Fibroblast of villous mesenchyme (primary cell): ENCODE measurements around the gene ARHGEF17. TPM values are rescaled to one million over a fixed set of nuclear protein-coding genes. Genes with fewer than 3 reads are reported as not detected.

Source experiments
- DNase-seq: peaks from one replicate; pipeline ENCODE4 v3.0.0-alpha.2; 2010; ENCODE audit warnings: low read depth
- H3K4me3 ChIP-seq: 2 replicates; pipeline ENCODE4 v1.5.1; 2011; ENCODE audit warnings: low read depth, mild to moderate bottlenecking, low read length
- total RNA-seq: library from RNA; depleted of rRNA; stranded (reverse); fragments of >200 nt; gene quantifications from 2 replicates; pipeline ENCODE4 v1.2.3, GENCODE V29; 2012
- TF ChIP-seq, protein P1 (sequence below): IDR thresholded peaks from 2 replicates; pipeline ENCODE4 v1.5.1; 2012; ENCODE audit warnings: low read depth, mild to moderate bottlenecking, low read length; ENCODE audit not compliant: insufficient read depth

The ARHGEF17 gene
- total RNA-seq, 1 donor = 71.2 TPM

DNA sequence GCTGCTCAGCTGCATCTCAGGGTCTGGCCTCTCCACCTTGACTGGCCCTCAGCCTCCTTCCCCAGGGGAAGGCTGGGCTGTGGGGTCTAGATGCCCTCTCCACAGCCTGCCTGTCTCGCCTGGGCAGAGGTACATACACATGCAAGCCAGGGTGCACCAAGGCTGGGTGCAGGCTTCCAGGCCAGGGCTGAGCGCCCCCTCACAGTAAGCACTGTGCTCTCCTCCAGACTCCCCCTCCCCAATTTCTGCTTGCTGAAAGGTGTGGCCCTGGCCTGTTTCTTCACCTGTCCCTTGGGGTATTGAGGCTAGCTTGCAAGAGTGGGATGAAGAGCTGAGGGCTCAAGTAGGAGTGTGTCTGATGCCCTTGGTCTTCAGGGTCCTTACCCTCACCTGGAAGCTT, 90.6 kb downstream of the ARHGEF17 start:
- no peak overlapping the region for H3K4me3 ChIP-seq
- TF ChIP-seq, protein P1, sequence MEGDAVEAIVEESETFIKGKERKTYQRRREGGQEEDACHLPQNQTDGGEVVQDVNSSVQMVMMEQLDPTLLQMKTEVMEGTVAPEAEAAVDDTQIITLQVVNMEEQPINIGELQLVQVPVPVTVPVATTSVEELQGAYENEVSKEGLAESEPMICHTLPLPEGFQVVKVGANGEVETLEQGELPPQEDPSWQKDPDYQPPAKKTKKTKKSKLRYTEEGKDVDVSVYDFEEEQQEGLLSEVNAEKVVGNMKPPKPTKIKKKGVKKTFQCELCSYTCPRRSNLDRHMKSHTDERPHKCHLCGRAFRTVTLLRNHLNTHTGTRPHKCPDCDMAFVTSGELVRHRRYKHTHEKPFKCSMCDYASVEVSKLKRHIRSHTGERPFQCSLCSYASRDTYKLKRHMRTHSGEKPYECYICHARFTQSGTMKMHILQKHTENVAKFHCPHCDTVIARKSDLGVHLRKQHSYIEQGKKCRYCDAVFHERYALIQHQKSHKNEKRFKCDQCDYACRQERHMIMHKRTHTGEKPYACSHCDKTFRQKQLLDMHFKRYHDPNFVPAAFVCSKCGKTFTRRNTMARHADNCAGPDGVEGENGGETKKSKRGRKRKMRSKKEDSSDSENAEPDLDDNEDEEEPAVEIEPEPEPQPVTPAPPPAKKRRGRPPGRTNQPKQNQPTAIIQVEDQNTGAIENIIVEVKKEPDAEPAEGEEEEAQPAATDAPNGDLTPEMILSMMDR = no peak
- DNase-seq = no peak

DNA sequence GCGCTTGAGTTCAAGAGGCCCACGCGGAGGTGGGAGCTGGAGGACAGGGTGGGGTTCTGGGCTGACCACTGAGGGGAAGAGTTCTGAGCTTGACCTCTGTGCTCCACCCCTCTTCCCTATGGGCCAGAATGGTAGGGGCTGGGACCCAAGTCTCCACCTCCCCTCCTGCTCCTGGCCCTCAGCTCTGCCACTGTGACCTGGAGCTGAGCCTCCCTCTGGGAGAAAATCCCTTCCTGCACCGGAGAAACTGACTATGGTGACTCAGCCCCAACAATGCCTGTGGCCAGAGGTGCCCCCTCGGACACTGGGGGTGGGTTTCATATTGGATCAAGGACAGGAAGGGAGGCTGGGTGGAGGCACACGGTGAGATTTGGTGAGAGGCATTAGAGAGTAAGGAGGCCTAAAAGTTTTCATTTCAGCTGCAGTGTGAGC, 91.1 kb downstream of the ARHGEF17 start:
- TF ChIP-seq, protein P1 = no peak
- no peak for DNase-seq
- no peak overlapping the region for H3K4me3 ChIP-seq

DNA sequence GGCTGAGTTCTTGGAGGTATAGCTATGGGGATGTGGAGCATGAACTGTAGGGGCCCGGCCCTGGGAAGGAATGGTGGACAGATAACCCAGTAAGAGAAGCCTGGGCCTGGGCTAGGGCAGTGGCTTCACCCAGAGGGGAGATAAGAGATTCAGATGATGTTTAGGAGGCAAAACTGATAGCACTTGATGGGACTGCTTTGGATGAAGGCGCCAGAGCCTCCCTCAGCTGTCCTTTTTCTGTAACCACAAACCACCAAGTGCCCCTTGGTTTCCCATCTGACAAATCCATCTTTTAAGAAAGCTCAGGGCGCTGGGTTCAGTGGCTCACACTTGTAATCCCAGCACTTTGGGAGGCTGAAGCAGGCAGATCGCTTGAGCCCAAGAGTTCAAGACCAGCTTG, 91.6 kb downstream of the ARHGEF17 start:
- DNase-seq = no peak
- TF ChIP-seq, protein P1 = no peak
- no peak overlapping the region for H3K4me3 ChIP-seq

DNA sequence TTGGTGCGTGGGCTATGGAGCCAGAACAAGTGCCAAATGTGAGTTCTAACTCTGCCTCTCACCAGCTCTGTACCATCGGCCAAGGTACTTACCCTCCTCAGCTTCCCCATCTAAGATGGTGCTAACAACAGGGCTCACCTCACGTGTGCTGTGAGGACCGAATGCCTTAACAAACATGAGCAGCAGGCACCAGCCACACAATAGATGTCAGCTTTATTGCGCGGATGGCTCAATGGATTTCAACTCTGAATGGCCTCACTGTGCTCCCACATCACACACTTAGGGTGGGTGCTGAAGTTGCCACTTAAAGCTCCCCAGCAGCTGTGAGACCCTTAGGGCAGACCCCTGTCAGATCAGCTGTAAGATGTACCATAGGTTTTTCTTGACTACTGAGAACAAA, 92.2 kb downstream of the ARHGEF17 start:
- TF ChIP-seq, protein P1 = no peak
- H3K4me3 ChIP-seq = no peak overlapping the region
- DNase-seq = no peak

DNA sequence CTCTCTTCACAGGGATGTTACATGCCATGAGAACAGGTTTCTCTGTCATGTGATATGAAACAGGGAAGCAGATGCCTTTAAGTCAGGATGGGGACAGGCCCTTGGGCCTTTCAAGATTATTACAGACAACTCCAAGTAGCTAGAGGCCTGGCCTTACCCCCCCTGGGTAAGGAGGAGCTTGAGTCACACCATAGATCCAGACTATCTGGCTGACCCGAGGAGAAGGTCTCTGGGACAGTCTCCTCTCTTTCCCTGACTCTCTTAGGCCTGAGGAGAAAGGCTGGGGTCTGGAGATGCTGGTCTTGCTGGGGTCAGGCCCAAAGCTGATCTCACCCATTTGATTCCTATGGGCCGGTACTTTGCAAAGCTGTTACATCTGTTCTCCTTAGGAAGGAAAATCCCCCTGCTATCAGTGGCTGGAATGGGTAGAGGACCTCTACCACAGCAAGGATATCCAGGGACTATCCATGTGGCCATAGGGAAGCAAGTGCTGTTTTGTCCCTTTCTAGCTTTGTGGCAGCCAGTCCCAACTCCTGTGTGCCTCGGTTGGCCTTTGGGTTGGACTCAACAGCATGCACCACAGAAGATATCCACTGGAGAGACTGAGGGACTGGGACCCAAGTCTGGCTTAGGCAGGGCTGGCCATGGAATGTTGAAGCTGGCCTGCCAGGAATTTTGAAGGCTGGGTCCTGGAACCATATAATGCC, 93.3 kb downstream of the ARHGEF17 start:
- peak; percentile 37 for DNase-seq
- H3K4me3 ChIP-seq = no peak overlapping the region
- TF ChIP-seq, protein P1 = no peak

DNA sequence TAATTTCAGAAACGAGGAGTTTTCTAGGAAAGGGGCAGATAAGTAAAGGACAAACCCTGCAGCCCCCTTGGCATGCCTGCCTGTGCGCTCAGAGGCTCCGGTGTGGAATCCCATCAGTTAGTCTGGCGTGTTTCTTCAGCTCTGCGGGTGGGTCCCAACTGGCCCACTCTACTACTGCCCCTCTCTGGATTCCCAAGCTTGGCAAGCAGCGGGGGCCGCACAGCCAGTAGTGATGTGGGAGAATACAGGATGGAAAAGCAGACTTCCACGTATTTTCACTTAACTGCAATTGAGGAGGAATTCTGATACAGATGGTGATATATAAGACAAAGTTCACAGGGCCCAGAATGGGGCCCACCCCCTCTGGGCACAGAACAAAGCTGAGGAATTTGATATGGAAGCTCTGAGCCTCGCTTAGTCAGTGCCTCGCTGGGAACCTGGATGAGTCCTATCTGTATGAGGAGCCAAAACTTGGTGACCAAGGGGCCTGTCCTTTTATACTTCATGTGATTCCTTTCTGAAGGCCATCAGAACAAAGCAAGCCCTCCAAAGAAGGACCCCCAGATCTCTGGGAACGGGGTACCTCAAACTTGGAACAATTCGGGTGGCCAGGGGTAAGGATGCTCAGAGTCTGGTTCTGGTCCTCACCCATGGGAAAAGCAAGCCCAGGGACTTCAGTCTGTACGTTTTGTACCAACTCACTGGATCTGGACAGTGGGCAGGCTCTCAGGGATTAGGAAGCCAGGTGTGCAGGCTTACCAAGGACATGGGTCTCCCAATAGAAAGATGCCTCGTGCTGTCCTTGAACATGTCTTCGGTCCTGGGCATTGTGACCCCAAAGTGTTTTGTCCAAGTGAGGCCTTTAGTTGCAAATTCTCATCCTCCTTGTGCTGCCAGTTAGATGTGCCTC, 94.1 kb downstream of the ARHGEF17 start:
- no peak for DNase-seq
- no peak overlapping the region for H3K4me3 ChIP-seq
- TF ChIP-seq, protein P1 = no peak
